NCI-H2029 (cell line): ENCODE results near the gene ZSCAN2.
A peak's percentile ranks its signal among the peaks of the same experiment; 100 is the strongest.
"Not testable (repeated sequence)": the region's sequence is repeated elsewhere in the genome, so short reads cannot be mapped to it uniquely, and the experiment has no call there.

Experiments
- DNase-seq: peaks from one replicate; lab custom pipeline; 2025; lab: John Stamatoyannopoulos, UW

Gene ZSCAN2

DNA sequence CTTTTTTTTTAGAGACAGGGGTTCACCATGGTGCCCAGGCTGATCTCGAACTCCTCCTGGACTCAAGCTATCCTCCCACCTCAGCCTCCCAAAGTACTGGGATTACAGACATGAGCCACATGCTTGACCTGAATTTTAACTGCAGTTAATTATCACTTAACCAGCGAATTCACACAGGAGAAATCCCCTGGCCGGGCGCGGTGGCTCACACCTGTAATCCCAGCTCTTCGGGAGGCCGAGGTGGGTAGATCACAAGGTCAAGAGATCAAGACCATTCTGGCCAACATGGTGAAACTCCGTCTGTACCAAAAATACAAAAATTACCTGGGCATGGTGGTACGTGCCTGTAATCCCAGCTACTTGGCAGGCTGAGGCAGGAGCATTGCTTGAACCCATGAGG lies 41.1 kb downstream of the ZSCAN2 start:
- DNase-seq: not testable (repeated sequence)

DNA sequence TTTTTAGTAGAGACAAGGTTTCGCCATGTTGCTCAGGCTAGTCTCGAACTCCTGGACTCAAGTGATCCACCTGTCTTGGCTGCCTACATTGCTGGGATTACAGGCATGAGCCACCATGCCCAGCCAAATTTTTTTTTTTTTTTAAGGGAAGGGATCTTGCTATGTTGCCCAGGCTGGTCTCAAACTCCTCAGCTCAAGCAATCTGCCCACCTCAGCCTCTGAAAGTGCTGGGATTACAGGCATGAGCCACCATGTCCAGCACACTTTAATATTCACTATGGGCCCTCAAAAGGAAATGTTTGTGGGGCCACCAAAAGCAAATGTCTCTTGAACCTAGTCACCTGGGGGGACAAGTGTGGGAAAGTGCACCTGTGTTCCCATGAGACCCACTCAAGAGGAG lies 41.8 kb downstream of the ZSCAN2 start:
- DNase-seq: not testable (repeated sequence)

DNA sequence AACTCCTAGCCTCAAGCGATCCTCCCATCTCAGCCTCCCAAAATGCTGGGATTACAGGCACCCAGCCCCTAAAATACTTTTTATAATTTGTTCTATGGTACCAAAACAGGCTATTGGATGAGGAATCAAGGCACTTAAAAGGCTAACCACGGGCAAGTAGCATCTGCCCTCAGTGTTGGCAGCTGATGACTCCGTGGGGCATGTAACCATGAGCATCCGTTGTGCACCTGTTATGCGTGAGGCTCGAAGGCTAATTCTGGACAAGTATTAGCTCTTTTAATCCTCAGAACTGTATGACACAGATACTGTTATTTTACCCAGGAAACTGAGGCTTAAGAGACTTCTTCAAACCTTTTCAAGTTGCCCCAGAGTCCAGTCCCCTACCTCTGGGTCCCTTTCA lies 43.0 kb downstream of the ZSCAN2 start:
- DNase-seq: no peak

DNA sequence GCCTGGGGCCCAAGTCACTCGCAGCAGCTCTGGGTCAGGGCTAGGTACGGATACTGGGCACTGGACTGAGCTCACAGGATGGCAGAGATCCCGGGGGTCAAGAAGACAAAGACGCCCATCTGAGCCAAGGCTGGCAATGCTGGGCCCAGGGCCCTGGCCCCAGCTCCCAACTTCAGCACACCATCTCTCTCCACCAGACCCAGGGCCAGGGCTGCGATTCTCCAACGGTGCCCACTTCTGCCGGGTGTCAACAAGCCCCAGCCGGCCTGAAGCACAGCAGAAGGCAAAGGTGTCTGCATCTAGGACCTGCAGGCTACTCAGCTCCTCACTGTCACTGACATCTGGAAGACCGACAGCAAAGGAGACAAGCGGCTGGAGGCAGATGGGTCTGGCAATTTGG lies 44.7 kb downstream of the ZSCAN2 start:
- DNase-seq: no peak

DNA sequence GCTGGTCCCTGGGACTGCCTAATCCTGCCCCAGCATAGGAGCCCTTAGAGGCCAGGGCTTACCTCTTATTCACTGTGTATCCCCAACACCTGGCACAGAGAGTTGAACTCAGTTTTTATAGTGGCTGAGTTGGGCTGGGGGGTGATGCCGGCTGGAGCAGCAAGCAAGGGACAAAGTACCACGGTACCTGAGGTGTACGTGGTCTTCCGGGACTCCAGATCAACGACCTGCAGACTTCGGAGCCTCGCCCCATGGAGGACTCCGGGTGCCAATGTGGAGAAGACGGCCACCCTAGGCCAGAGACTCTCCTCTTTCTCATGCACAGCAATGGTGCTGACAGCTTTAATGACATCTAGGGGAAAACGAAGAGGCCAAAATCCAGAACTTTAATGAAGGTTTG lies 45.2 kb downstream of the ZSCAN2 start:
- no peak for DNase-seq

DNA sequence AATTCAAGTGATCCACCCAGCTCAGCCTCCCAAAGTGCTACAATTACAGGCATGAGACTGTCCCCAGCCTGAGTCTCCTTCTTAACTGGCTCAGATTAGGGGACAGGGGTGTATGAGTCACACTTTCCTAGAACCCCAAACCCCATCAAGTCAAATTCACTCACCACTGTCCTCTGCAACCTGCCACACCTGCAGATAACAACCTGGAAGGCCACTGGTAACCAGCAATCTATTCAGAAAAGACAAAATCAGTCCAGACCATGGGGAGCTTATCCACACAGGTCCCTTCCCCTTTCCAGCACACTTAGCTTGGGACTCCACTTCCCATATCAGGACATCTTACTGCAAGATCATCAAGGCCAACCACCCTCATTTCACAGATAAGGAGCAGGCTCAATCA lies 46.9 kb downstream of the ZSCAN2 start:
- DNase-seq: no peak

DNA sequence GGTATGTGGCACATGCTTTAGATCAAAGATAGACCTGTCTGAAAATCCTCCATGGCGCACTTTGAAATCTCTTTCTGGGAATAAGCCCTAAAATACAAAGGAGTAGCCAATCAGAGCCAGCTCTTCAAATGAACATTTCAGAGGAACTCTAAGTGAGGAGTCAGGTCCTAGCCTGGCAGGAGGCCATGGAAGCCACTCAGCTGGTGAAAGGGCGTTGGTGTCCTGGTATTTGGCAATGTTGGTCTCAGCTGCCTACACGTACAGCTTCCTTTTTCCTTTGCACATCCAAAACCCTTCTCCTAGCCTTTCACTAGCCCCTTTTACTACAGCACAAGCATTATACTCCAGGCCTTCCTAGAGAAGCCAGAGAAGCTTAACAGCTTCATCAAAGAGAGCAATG lies 47.7 kb downstream of the ZSCAN2 start:
- no peak for DNase-seq

DNA sequence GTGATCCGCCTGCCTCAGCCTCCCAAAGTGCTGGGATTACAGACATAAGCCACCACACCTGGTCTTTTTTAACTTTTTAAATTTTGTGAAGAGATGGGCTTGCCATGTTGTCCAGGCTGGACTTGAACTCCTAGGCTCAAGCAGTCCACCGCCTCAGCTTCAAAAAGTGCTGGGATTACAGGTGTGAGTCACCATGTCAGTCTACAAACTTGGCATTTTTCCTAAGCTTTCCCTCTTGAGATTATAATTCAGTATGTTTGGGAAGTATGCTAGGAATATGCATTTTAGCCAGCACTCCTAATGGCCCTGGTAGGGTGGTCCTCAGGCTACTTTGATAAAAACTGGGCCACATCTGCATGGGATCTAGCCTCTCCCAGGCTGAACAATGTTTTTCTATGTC lies 48.9 kb downstream of the ZSCAN2 start:
- DNase-seq: no peak

DNA sequence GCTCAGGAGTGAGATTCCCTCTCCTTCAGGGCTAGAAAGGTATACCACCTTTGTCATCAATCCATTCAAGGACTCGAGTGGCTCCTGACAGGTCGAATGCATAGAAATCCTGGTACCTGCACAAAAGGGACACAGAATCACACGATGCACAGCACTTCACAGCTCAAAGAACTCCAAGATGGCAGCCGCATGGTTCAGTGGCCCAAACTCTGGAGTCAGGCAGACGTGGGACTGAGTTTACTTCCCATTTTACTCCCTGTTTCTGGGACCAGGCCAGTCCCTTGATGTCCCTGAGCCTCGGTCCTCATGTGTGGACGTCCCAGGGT lies 52.7 kb downstream of the ZSCAN2 start:
- DNase-seq: no peak

DNA sequence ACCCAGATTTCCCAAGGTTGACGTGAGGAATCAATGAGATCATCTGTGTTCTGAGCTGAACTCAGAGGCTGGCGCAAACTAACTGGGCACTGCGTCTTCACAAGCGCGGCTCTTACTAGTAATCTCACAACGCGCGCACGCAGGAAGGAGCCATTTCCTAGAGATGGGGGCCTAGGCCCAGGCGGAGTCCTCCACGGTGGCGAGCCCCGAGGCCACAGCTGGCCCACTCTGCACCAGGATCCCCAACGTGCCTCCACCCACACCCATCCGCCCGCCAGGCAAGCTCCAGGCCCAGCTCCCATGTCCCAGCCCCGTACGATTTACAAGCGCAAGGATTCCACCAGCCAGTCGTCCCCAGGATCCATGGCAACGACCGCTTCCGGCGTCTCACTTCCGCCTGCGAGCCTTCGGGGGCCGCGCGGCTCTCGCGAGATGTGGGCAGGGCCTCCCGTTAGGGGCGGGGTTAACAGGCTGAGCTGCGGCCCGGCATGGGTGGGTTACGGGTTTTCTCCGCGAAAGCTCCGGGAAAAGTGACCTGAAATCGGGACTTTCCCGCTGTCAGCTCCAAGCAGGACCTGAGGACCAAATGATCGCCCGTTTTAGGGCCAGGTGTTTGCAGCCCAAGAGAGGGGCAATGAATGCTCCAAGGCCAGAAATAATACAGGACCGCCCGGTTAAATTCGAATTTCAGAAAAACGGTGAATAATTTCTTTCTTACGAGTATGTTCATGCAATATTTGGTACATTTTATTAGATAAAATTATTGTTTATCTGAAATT lies 53.3 kb downstream of the ZSCAN2 start, which contains the start of gene WDR73:
WDR73 (minus strand) TSS at position 374 of the 779 bp plus-strand sequence; CDS start at position 365, 9 bp downstream.
- DNase-seq: peak; percentile 67

DNA sequence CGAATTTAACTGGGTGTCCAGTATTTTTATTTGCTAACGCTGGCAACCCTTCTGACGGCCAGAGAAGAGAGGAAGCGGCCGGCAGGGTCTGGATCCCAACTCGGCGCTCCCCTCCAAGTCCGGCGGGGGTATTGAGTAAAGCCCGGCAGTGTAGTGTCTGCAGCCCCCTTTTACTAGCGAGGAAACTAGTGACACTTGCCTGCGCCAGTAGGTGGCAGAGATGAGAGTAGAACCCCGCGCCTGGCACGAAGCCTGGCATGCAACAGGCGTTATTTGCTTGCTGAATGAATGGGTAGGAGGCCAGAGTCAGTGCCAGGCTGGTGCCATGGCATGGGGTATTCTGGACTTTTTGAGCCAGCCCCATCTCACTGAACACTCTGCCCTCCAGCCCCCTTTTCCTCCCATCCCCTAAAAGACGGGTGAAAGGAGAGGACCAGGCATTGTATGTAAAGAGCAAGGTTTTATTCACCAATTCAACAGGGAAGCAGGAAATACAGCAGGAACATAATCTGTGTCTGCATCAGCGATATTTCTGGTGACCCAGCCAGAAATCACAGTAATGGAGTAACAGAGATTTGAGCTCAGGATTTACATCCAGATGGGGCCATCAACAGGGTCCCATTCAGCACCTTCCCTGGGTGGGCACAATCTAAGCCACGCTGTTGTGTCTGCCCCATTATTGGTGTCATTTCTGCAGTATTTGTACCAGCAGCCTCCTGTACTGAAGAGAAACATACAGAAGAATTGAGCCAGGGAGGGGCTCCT lies 54.1 kb downstream of the ZSCAN2 start:
- peak; percentile 41 for DNase-seq

DNA sequence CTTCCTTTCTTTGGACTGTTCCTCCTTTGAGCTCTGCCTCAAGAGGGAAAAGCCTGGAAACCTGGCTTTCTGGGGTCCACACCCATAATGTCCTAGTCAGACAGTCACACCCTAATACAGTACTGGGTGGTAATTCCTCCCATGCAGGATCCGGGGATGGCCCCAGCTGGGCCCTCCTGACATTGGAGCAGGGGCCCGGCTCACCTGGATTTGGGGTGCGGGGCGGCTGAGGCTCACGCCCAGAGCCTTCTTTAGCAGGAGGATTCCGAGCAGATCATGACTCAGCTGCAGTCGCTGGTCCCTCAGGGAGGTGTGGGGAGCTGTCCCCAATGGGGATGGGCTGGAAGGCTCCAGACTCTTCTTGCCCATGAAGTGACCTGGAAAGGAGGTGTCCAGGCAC lies 56.2 kb downstream of the ZSCAN2 start:
- DNase-seq: no peak

DNA sequence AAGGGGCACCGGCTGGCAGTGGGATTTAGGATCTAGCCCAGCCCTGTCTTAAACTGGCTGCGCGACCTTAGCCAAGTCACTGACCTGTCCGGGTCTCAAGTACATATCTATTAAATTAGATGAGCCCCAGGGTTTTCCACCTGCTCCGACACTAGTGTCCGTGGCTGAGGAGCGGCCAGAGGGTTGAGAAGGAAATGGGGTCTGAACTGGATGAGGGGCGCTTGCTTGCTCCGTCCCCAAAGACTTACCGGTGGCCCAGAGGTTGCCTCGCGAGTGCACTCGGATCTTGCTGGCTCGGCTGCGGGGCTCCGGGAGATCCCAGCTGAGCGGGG lies 56.9 kb downstream of the ZSCAN2 start:
- DNase-seq: no peak

DNA sequence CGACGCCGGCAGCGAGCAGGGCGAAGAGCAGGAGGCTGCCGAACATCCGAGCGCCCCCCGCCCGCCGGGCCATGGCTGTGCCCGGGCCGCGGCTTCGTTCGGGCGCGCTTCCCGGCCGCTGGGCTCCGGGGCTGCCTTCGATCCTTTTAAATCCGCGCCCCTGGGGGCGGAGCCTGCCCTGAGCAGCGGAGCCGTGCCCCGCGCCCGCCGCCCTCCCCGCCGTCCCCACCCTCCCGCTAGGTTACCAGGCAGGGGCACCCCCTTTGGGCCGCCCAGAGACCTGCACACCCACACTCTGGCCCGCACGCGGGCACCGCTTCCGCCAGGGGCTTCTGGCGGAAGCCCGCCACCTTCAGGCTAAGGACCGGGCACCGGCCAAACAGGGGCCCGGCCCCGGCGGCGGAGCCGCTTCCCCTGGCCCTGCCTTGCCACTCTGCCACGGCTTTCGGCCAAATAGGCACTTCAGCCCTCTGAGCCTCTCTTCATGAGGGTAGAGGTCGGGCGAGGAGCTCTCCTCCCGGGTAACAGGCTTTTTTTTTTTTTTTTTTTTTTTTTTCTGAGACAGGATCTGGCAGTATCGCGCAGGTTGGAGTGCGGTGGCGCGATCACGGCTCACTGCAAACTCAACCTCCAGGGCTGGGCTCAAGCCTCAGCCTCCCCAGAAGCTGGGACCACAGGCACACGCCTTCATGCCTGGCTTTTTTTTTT lies 57.4 kb downstream of the ZSCAN2 start, which contains the start of gene NMB:
NMB (minus strand) TSS at position 120 of the 708 bp plus-strand sequence; CDS start at position 73, 47 bp downstream.
- peak; percentile 53 for DNase-seq

DNA sequence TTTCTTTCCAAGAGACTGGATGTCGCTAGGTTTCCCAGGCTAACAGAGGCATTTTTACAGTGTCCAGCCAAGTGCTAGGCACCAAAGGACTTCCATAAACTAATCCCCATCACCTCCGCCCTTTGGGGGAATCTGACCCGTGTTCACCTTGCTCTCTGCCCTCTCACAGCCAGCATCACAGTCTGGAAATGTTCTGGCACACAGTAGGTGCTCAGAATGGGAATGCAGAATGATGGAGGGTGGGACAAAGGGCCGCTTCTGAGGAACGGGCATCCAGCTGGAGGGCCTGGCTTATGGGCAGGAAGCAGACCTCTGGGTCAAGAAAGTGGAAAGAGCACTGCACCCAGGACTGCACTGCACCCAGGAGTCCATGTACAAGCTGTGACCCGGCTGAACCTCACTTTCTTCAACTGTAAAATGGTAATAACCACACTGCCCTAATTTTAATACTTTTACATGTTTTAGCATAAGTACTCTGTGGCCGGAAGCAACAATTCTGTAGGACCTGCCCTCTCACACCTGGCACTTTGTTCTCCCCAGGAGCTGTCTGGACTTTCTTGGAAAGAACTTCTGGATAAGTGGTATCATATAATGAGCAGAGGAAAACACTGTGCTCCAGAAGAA lies 58.1 kb downstream of the ZSCAN2 start:
- DNase-seq: no peak

DNA sequence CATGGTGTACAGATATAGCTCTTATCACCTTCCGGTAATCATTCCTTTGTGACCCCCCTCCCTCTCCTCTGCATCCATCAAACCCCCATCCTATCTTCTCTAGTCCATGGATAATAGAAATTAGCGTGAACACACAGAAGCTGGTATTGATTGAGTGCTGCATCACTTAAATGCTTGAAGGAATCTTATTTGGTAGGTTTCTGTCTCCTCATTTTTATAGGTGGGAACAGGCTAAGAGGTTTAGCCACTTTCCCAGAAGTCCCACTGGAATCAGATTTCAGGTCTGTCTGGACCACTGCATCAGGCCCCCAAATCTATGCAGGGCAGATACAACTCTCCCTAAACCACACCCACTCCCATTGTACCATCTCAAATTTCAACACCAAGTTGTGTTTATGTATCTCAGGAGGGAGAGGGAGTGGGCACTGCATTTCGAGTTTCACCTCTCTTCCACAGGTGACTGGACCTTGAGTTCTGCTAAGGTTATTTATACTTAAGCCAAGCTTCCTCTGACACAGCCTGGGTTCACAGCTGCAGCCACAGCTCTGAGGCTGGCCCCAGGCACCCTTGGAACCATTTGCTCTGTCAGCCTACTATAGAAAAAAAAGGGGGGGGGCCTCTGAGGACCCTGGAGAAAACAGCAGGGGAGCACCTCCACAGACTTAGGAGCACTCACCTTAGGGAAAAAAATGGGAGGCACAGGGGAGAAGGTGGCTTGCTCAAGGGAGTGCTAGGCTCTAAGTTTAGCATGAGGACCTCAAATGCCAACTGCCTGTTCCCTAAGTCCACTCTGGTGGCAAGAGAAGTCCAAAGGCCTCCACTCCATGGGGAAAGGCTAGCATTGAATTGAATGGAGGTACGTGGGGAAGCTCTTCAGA lies 59.3 kb downstream of the ZSCAN2 start:
- no peak for DNase-seq

DNA sequence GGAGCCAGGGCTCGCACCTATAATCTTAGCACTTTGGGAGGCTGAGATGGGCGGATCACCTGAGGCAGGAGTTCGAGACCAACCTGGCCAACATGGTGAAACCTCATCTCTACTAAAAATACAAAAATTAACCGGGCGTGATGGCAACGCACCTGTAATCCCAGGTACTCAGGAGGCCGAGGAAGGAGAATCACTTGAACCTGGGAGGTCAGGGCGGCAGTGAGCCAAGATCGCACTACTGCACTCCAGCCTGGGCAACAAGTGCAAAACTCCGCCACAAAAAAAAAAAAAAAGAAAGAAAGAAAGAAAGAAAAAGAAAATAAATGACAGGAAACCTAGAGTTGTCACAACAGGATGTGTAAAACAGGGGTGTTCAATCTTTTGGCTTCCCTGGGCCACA lies 60.2 kb downstream of the ZSCAN2 start:
- DNase-seq: no peak

DNA sequence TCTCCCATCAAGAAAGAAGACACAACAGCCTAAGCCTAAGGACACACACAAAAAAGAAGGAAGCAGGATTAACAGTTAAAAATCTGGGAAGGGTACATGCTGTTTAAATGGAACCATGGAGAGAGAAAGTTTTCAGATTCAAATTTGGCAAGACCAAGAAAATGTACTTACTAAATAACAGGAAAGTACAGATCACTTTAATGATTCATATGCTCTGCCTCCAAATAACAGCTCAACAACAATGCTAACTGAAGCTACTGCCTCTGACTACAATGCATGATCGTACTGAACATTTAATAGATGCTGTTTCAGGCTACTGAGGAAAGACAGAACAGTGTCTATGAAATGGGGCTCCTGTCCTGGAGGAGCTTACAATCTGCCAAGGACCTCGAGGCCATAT lies 65.6 kb downstream of the ZSCAN2 start:
- no peak for DNase-seq

DNA sequence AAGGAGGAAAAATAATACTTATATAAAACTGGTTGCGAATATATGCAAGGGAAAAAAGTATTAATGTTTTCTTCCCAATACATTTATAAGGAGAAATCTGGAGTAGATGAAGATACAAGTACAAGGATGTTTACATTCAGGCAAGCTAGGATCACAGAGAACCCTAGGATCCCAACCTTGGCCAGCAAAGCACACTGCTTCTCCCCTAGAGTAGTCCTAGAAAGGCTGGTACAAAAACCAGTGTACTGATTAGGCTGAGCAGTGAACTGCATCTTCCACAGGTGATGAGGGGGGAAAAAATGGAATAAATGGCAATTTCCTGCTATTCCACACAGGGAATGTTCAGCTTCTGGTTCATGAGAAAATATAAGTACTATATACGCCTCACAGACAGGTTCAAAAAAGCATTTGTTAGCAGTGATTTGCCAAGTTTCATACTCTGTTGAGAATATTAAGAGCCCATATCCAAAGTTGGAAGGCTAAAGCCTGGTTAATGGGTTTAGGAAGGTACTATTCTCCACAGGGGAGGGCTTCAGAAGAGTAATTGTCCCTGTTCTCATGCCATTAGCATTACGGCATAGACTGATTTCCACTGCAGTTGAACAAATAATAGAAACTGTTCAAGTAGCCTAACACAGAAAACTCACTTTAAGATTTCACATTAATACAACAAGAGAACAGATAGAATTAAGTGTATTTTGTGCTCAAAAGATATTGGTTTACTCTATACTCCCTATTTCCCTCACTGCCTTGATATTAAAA lies 67.6 kb downstream of the ZSCAN2 start:
- DNase-seq: no peak

DNA sequence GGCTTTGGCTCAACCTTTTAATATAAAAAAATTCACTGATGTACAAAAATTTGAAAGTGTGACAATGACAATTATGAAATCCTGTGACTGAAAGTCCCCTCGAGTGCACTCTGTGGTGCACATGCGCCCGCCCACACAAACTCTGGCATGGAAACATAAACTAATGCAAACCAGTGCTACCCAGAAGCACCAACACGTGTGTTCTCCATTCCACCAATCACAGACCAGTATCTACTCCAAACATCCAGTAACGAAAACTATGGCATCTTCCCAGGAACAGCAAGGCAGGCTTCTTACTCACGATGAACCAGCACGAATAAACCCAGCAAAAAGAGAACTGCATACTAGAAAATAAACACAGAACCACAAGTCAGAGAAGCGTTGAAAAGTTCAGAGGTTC lies 68.9 kb downstream of the ZSCAN2 start:
- DNase-seq: no peak

DNA sequence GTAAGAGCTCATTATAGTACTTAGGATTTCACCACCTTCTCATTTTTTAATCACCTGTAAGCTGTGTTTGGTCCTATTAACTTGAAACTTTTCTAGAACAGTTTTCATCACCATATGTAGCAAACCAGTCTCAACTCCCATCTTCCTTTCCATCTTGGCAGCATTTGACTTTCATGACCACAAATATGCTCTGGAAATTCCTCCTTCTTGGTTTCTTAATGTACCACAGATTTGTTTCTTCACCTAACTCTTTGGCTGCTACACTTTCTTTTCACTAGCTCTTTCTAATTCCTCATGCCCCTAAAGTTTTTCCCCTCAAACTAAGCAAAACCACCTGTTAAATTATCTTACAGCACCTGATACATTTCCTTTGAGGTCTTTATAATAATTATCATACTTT lies 70.4 kb downstream of the ZSCAN2 start:
- no peak for DNase-seq
